ENCODE results near the gene ADTRP. TPM values are rescaled to one million over a fixed set of nuclear protein-coding genes. Genes with fewer than 3 reads are reported as not detected.

The ADTRP gene
- total and polyA plus RNA-seq, 2 of the 13 experiments (the other 11 are each of a cell fraction or from before 2014, with no cell fraction given): not detected

GRCh38 chr6:11812439-11812838 lies 33.8 kb upstream of the ADTRP start:
- Histone ChIP-seq H3K27me3 (ENCODE audit: control insufficient read depth in 1 of 2, insufficient read depth in 2 of 2, low read length in 2 of 2) (0 out of 5 replicates have a peak, but pooled peaks cover 0 to 3% of the 10 kb centered on the region in 2 experiments), H3K79me2 (ENCODE audit: insufficient read depth, low read length) (no peaks in the 10 kb centered on the region), H2AFZ (ENCODE audit: low read length) (no peak overlapping the region), H4K20me1 (ENCODE audit: insufficient read depth, low read length) (no peaks in the 10 kb centered on the region), H3K9me3 (ENCODE audit: low read length) (no peaks in the 10 kb centered on the region), H3K9ac (ENCODE audit: insufficient read depth, low read depth, low read length) (no peak overlapping the region), H3K27ac (ENCODE audit: extremely low read length, insufficient read depth, low read length) (no peak overlapping the region), H3K4me1 (ENCODE audit: insufficient read depth, low read length) (no peaks in the 10 kb centered on the region), H3K4me3 (replicated peaks in 1 of 3; ENCODE audit: insufficient read depth in 1 of 3, low read depth in 2 of 3, low read length in 3 of 3) (no peak overlapping the region), H3K36me3 (replicated peaks in 1 of 2; ENCODE audit: control insufficient read depth in 1 of 2, insufficient read depth in 2 of 2, low read length in 2 of 2) (no peaks in the 10 kb centered on the region), H3K4me2 (ENCODE audit: low read depth, low read length) (no peak overlapping the region)
- TF ChIP-seq, protein P1, sequence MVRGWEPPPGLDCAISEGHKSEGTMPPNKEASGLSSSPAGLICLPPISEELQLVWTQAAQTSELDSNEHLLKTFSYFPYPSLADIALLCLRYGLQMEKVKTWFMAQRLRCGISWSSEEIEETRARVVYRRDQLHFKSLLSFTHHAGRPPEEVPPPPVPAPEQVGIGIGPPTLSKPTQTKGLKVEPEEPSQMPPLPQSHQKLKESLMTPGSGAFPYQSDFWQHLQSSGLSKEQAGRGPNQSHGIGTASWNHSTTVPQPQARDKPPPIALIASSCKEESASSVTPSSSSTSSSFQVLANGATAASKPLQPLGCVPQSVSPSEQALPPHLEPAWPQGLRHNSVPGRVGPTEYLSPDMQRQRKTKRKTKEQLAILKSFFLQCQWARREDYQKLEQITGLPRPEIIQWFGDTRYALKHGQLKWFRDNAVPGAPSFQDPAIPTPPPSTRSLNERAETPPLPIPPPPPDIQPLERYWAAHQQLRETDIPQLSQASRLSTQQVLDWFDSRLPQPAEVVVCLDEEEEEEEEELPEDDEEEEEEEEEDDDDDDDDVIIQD (CRISPR knock-in tag; IDR thresholded peaks at IDR 0.05; ENCODE audit: low read depth): no peak
- TF ChIP-seq ZNF562 (CRISPR knock-in tag; IDR thresholded peaks at IDR 0.05; ENCODE audit: borderline replicate concordance) (no peak), PRMT3 (CRISPR knock-in tag; IDR thresholded peaks at IDR 0.05; ENCODE audit: borderline replicate concordance, low read depth) (no peak), SRF (IDR thresholded peaks at IDR 0.05; ENCODE audit: low read depth, low read length) (no peak), PCBP1 (IDR thresholded peaks at IDR 0.05; ENCODE audit: borderline replicate concordance, low read depth, low read length) (no peak), POLR2AphosphoS2 (IDR thresholded peaks at IDR 0.05; ENCODE audit: low read depth, low read length) (no peak), ZNF569 (CRISPR knock-in tag; IDR thresholded peaks at IDR 0.05; ENCODE audit: borderline replicate concordance) (no peak), THAP11 (CRISPR knock-in tag; IDR thresholded peaks at IDR 0.05) (no peak), ATRX (CRISPR knock-in tag; IDR thresholded peaks at IDR 0.05; ENCODE audit: borderline replicate concordance) (no peak), SRSF1 (optimal IDR thresholded peaks at IDR 0.05; ENCODE audit: low read depth, low read length) (no peak), NCOA5 (CRISPR knock-in tag; IDR thresholded peaks at IDR 0.05) (no peak), GATAD1 (CRISPR knock-in tag; IDR thresholded peaks at IDR 0.05) (no peak), ZNF670 (CRISPR knock-in tag; IDR thresholded peaks at IDR 0.05; ENCODE audit: borderline replicate concordance) (no peak), ZBTB34 (CRISPR knock-in tag; IDR thresholded peaks at IDR 0.05) (no peak)
- TF ChIP-seq, protein P2, sequence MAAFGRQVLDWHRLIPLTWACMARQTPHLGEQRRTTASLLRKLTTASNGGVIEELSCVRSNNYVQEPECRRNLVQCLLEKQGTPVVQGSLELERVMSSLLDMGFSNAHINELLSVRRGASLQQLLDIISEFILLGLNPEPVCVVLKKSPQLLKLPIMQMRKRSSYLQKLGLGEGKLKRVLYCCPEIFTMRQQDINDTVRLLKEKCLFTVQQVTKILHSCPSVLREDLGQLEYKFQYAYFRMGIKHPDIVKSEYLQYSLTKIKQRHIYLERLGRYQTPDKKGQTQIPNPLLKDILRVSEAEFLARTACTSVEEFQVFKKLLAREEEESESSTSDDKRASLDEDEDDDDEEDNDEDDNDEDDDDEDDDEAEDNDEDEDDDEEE (CRISPR knock-in tag; IDR thresholded peaks at IDR 0.05): no peak
- TF ChIP-seq, protein P3, sequence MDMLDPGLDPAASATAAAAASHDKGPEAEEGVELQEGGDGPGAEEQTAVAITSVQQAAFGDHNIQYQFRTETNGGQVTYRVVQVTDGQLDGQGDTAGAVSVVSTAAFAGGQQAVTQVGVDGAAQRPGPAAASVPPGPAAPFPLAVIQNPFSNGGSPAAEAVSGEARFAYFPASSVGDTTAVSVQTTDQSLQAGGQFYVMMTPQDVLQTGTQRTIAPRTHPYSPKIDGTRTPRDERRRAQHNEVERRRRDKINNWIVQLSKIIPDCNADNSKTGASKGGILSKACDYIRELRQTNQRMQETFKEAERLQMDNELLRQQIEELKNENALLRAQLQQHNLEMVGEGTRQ (IDR thresholded peaks at IDR 0.05; ENCODE audit: low read depth, low read length): no peak
- TF ChIP-seq, protein P3 (CRISPR knock-in tag; IDR thresholded peaks at IDR 0.05; ENCODE audit: borderline replicate concordance): no peak
- ATAC-seq (no peak), FAIRE-seq (no peak), DNase-seq (ENCODE audit: low spot score) (no peak)
- ChIA-PET POLR2A (no interaction called here), CTCF (ENCODE audit: low intra/inter-chr PET ratio, low total read pairs) (no interaction called here)
- intact Hi-C loops (cut with micrococcal nuclease; ENCODE audit: unreplicated experiment) (loop anchor here (10.0 kb wide), 1 partner anchor 98 kb away; no protein-coding TSS in a partner anchor), in situ Hi-C loops (cut with HindIII; ENCODE audit: extremely low pct_ligation_motif_present, low pct_unique_long_range_greater_than_20kb) (no loop called here)
- BruUV-seq (replicated peaks): no TSS peak
- WGBS (ENCODE audit: low lambda C conversion rate): 3% methylated on average over 1 of the region's 1 CpG

Data from HepG2 (cell line).